ENCODE results near the gene NAGK.

NAGK gene

GRCh38 chr2:71108091-71108490 lies 39.6 kb downstream of the NAGK start:
- DNase-seq (ENCODE audit: low spot score) = no peak

DNA sequence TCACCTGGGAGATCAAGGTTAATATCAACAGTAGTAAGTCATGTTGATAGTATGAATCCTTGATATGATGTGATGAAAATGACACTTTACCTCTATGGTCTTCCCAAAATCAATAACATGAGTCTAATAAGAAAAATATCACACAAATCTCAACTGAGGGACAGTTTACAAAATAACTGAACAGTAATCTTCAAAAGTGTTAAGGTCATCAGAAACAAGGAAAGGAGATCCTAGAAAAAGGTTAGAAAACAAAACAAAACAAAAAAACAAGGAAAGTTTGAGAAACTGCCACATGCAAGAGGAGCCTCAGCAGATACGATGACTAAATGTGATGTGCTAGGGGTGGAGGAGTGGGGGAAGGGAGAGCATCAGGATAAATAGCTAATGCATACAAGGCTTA lies 45.4 kb downstream of the NAGK start:
- no peak for DNase-seq (ENCODE audit: low spot score)

GRCh38 chr2:71117063-71117462 lies 48.6 kb downstream of the NAGK start:
- DNase-seq (ENCODE audit: low spot score) = no peak

DNA sequence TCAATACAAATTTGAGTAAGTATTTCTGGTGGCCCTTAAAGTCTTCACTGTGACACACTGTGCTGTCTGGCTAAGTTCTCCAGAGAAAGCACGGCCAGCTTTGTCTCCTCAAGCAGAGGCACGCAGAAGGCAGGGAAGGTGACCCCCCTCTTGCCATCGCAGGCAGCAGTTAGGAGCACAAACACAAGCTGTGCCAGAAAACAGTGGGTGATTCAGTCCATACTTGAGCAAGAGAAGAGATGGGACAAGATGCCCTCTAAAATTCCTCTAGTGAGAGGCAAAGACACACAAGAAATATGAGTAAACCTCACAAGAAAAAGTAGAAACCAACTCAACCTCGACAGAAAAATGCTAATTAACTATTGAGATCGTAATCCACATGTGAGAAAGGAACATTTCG lies 51.7 kb downstream of the NAGK start:
- DNase-seq (ENCODE audit: low spot score) = no peak

DNA sequence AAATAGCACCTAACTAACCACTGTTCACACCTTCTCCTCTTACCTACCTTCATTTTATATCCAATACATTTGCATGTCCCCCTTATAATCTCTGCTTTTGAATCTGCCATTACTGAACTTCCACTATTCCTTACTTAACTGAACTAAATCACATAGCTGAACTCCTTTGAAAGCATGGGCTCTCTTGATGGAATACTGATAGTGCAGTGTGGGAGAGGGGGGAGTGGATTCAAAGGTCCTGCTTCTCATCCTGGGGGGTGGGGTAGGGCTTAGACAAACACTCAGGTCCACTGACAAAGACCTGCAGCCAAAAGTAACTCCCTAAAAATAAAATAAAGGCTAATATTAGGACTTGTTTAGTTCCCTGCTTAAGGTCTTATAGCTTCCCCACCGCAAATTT lies 53.0 kb downstream of the NAGK start:
- no peak for DNase-seq (ENCODE audit: low spot score)

- no peak for DNase-seq (ENCODE audit: low spot score)
These were observed 54.2 kb downstream of the NAGK start for GRCh38 chr2:71122387-71123298.

DNA sequence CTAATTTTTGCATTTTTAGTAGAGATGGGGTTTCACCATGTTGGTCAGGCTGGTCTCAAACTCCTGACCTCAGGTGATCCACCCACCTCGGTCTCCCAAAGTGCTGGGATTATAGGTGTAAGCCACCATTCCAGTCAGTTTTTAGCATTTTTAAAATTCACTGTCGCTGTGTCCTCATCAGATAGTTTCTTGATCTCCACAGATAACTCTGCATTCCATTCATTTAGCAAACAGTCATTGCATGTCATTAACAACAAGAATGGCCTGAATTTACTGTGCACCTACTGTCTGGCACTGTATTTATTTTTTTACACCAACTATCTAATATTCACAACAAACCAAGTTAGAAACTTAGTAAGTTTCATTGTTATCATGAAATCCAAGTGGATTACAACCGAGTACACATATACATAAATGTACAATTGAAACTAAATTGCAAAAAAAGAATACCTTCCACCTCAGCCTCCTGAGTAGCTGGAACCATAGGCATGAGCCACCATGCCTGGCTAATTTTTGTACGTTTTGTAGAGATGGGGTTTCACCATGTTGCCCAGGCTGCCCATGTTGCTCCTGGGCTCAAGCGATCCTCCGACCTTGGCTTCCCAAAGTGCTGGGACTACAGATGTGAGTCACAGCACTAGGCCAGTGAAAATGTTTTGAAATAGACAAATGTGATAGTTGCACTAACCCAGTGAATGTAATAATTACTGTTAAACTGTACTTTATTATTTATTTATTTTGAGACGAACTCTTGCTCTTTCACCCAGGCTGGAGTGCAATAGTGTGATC lies 57.3 kb downstream of the NAGK start:
- DNase-seq (ENCODE audit: low spot score) = no peak

- DNase-seq (ENCODE audit: low spot score) = no peak
These were observed 58.5 kb downstream of the NAGK start for GRCh38 chr2:71126957-71127356.
